MCF 10A (cell line): ENCODE data around the gene LRP1. TPM values are rescaled to one million over a fixed set of nuclear protein-coding genes. Genes with fewer than 3 reads are reported as not detected.
A peak's percentile ranks its signal among the peaks of the same experiment; 100 is the strongest.

Experiments
- BruUV-seq: library from RNA; stranded (reverse); fragments of 400-500 nt; replicated peaks from 2 replicates; lab custom pipeline; 2021; lab: Mats Ljungman, UMichigan
- CTCF ChIA-PET: fragments of 300-600 bp; sonication (Branson Sonifier 250); formaldehyde crosslinking; extraction: SDS; loops from one replicate; lab custom pipeline; 2021; ENCODE audit warnings: antibody characterized with exemption, inconsistent platforms; lab: Yijun Ruan, JAX
- POLR2A ChIA-PET: fragments of 300-600, 350-650 bp; sonication (Branson Sonifier 250); formaldehyde crosslinking; extraction: SDS; loops from one replicate; lab custom pipeline; 2020; ENCODE audit warnings: antibody characterized with exemption, inconsistent platforms; lab: Yijun Ruan, JAX
- DNase-seq: peaks from one replicate; pipeline ENCODE4 v3.0.0-alpha.2; 2018; ENCODE audit not compliant: unreplicated experiment
- H3K27ac Mint-ChIP-seq: one replicate; pipeline ENCODE4 v1.8.0; 2022; ENCODE audit warnings: mild to moderate bottlenecking, low read depth, mixed read lengths; ENCODE audit not compliant: unreplicated experiment
- H3K27me3 Mint-ChIP-seq: one replicate; pipeline ENCODE4 v1.8.0; 2022; ENCODE audit warnings: mixed read lengths; ENCODE audit not compliant: insufficient read depth, unreplicated experiment
- H3K36me3 Mint-ChIP-seq: one replicate; pipeline ENCODE4 v1.8.0; 2022; ENCODE audit warnings: mild to moderate bottlenecking, moderate library complexity, mixed read lengths; ENCODE audit not compliant: insufficient read depth, unreplicated experiment
- H3K4me1 Mint-ChIP-seq: one replicate; pipeline ENCODE4 v1.8.0; 2022; ENCODE audit warnings: mixed read lengths; ENCODE audit not compliant: insufficient read depth, unreplicated experiment
- H3K4me3 Mint-ChIP-seq: one replicate; pipeline ENCODE4 v1.8.0; 2022; ENCODE audit warnings: mild to moderate bottlenecking, moderate library complexity, mixed read lengths; ENCODE audit not compliant: unreplicated experiment
- H3K9me3 Mint-ChIP-seq: one replicate; pipeline ENCODE4 v1.8.0; 2022; ENCODE audit warnings: mixed read lengths; ENCODE audit not compliant: unreplicated experiment
- CTCF ChIP-seq: fragments of 200-600 bp; IDR thresholded peaks from one replicate; pipeline ENCODE4 v1.8.0; 2022; ENCODE audit warnings: antibody characterized with exemption, mild to moderate bottlenecking; ENCODE audit not compliant: unreplicated experiment
- intact Hi-C: fragments of 100-400 bp; cut with micrococcal nuclease; formaldehyde crosslinking; loops from 2 replicates; pipeline ENCODE4 v1.14.1; 2022
- microRNA-seq: library from miRNA; unstranded; fragments of <30 nt; microRNA quantifications from one replicate; pipeline ENCODE4 v1.2.0, GENCODE V29; 2022
- total RNA-seq: library from RNA; stranded (reverse); gene quantifications from 2 replicates; pipeline ENCODE4 v1.2.3, GENCODE V29; 2022

Gene LRP1
- total RNA-seq, 1 experiment from 2014 or later: 18.9 TPM

- Mint-ChIP-seq H3K4me3 (no peak overlapping the region), H3K36me3 (peaks cover 53% of the 10 kb centered on the region), H3K27me3 (no peaks in the 10 kb centered on the region), H3K4me1 (no peaks in the 10 kb centered on the region), H3K27ac (peak overlapping the region; percentile 18), H3K9me3 (no peaks in the 10 kb centered on the region)
- DNase-seq: no peak
- no TSS peak for BruUV-seq
- intact Hi-C loops: loop anchor here (5.0 kb wide), 1 partner anchor 47 kb away; no protein-coding TSS in a partner anchor
- no peak for TF ChIP-seq CTCF
- ChIA-PET CTCF (interaction anchor here (1.2 to 13.7 kb wide), 2 partner anchors 46 to 194 kb away, joined by 5 to 139 read pairs; partner anchors contain the start of gene INHBE), POLR2A (interaction anchor here (1.5 kb wide), 1 partner anchor 18 kb away, joined by 4 read pairs; no protein-coding TSS in a partner anchor)
Measured at GRCh38 chr12:57260366-57260765, 132.1 kb downstream of the LRP1 start.

- Mint-ChIP-seq H3K27ac (no peak overlapping the region), H3K36me3 (peaks cover 57% of the 10 kb centered on the region), H3K27me3 (no peaks in the 10 kb centered on the region), H3K4me3 (no peak overlapping the region), H3K4me1 (no peaks in the 10 kb centered on the region), H3K9me3 (no peaks in the 10 kb centered on the region)
- TF ChIP-seq CTCF: no peak
- intact Hi-C loops: loop anchor here (5.0 kb wide), 1 partner anchor 46 kb away; no protein-coding TSS in a partner anchor
- ChIA-PET POLR2A (no interaction called here), CTCF (interaction anchor here (0.8 to 13.7 kb wide), 9 partner anchors 8 to 201 kb away, joined by 3 to 139 read pairs (median 5); partner anchors contain the start of gene INHBE)
- BruUV-seq: no TSS peak
- DNase-seq: no peak
Measured at GRCh38 chr12:57261428-57261865, 133.2 kb downstream of the LRP1 start.

GRCh38 chr12:57262126-57262822, 134.0 kb downstream of the LRP1 start:
- POLR2A ChIA-PET: no interaction called here
- no peak for DNase-seq
- Mint-ChIP-seq H3K36me3 (peaks cover 61% of the 10 kb centered on the region), H3K27ac (no peak overlapping the region), H3K4me3 (no peak overlapping the region), H3K4me1 (no peaks in the 10 kb centered on the region), H3K9me3 (no peaks in the 10 kb centered on the region), H3K27me3 (no peaks in the 10 kb centered on the region)
- no TSS peak for BruUV-seq
- no peak for TF ChIP-seq CTCF
- CTCF ChIA-PET: interaction anchor here (0.7 to 13.7 kb wide), 9 partner anchors 11 to 192 kb away, joined by 3 to 139 read pairs (median 5); partner anchors contain the start of genes INHBE and STAC3
- intact Hi-C loops: loop anchor here (5.0 kb wide), 1 partner anchor 45 kb away; no protein-coding TSS in a partner anchor

Small RNA genes within 50 kb of the gene (microRNA-seq; reads per million reads assigned to microRNA genes)
- gene MIR1228: 0.66 reads per million

Other genes with a start within 250 kb of the LRP1 start
- not detected in 2 replicates for gene SDR9C7, start 194.1 kb upstream of the LRP1 start, total RNA-seq
- gene RDH16, start 170.9 kb upstream of the LRP1 start, total RNA-seq: 0.10 and 0.16 TPM in 2 replicates
- gene ZBTB39, start 121.9 kb upstream of the LRP1 start, total RNA-seq: 5.2 and 6.2 TPM in 2 replicates
- not detected in 2 replicates for gene TAC3, start 112.0 kb upstream of the LRP1 start, total RNA-seq
- 0.12 and 0.42 TPM in 2 replicates for gene MYO1A, start 78.4 kb upstream of the LRP1 start, total RNA-seq
- gene NEMP1, start 49.7 kb upstream of the LRP1 start, total RNA-seq: 17.5 and 22.5 TPM in 2 replicates
- gene NAB2, start 39.4 kb upstream of the LRP1 start, total RNA-seq: 25.8 and 30.6 TPM in 2 replicates
- gene STAT6, start 17.1 kb upstream of the LRP1 start, total RNA-seq: 99.7 and 122 TPM in 2 replicates
- gene LRP1-AS, start 19.1 kb downstream of the LRP1 start, total RNA-seq: not detected in 2 replicates
- gene NXPH4, start 88.3 kb downstream of the LRP1 start, total RNA-seq: 2.2 and 2.8 TPM in 2 replicates
- 375 and 421 TPM in 2 replicates for gene SHMT2, start 101.2 kb downstream of the LRP1 start, total RNA-seq
- 2.5 and 2.8 TPM in 2 replicates for gene STAC3, start 122.7 kb downstream of the LRP1 start, total RNA-seq